Activated naive CD8-positive, alpha-beta T cell (primary cell): ENCODE measurements around the gene HESX1.
A peak's percentile ranks its signal among the peaks of the same experiment; 100 is the strongest.

Source experiments
- H3K27ac Mint-ChIP-seq: one replicate; pipeline ENCODE4 v1.8.0; 2021; ENCODE audit warnings: mixed read lengths
- H3K27me3 Mint-ChIP-seq: one replicate; pipeline ENCODE4 v1.8.0; 2021; ENCODE audit warnings: mixed read lengths
- H3K36me3 Mint-ChIP-seq: one replicate; pipeline ENCODE4 v1.8.0; 2021; ENCODE audit warnings: mixed read lengths
- H3K4me1 Mint-ChIP-seq: one replicate; pipeline ENCODE4 v1.8.0; 2021; ENCODE audit warnings: low read depth, mixed read lengths
- H3K4me3 Mint-ChIP-seq: one replicate; pipeline ENCODE4 v1.8.0; 2021; ENCODE audit warnings: mild to moderate bottlenecking, mixed read lengths
- H3K9me3 Mint-ChIP-seq: one replicate; pipeline ENCODE4 v1.8.0; 2021; ENCODE audit warnings: low read depth, mixed read lengths

HESX1 gene

DNA sequence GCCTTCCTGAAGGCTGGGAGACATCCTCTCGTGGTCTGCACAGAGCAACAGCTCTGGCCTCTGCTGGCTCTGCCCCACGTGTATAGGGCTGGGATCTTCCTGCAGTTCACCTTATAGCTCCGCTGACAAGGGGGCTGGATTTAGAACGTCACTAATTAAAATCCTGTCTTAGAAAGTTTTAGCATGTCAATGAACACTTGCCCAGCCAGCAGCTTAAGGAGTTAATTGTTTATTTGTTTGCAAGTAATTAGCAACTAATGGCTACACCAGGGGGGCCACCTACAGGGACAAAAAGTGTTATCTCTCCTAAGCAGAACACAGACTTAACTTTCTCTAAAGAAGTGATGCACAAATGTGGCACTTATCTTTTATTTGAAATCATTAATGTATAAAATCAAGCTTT lies at the start of gene HESX1:
Gene HESX1, minus strand, starts transcription at position 84 of the 403 bp plus-strand sequence. Its CDS starts 60 bp downstream, at position 24.
- Mint-ChIP-seq H3K9me3 (no peaks in the 10 kb centered on the region), H3K4me3 (no peak within 1 kb of the TSS), H3K4me1 (no peaks in the 10 kb centered on the region), H3K27me3 (peaks cover 5% of the 10 kb centered on the region), H3K27ac (no peak within 1 kb of the TSS), H3K36me3 (no peaks in the 10 kb centered on the region)

GRCh38 chr3:57244946-57245345 lies 45.2 kb upstream of the HESX1 start:
- Mint-ChIP-seq H3K9me3 (no peaks in the 10 kb centered on the region), H3K27me3 (no peaks in the 10 kb centered on the region), H3K36me3 (peaks cover 17% of the 10 kb centered on the region), H3K4me3 (no peak overlapping the region), H3K27ac (no peak overlapping the region), H3K4me1 (no peaks in the 10 kb centered on the region)

GRCh38 chr3:57234613-57235575 lies 35.1 kb upstream of the HESX1 start:
- no peak overlapping the region for H3K4me3 Mint-ChIP-seq
- no peak overlapping the region for H3K27ac Mint-ChIP-seq
- H3K9me3 Mint-ChIP-seq: no peaks in the 10 kb centered on the region
- peaks cover 13% of the 10 kb centered on the region for H3K36me3 Mint-ChIP-seq
- no peaks in the 10 kb centered on the region for H3K27me3 Mint-ChIP-seq
- peaks cover 15% of the 10 kb centered on the region for H3K4me1 Mint-ChIP-seq

DNA sequence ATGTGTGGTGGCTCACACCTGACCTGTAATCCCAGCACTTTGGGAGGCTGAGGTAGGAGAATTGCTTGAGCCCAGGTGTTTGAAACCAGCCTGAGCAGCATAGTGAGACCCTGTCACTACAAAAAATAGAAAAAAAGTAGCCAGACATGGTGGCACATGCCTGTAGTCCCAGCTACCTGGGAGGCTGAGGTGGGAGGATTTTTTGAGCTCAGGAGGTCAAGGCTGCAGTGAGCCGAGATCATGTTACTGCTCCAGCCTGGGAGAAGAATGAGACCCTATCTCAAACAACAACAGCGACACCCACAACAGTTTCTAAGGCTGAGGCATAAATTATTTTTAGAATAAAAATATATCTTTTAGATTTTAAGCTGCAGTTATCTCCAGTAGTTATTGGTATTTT lies 34.0 kb upstream of the HESX1 start:
- no peak overlapping the region for H3K27ac Mint-ChIP-seq
- no peaks in the 10 kb centered on the region for H3K9me3 Mint-ChIP-seq
- H3K36me3 Mint-ChIP-seq: peaks cover 8% of the 10 kb centered on the region
- H3K4me1 Mint-ChIP-seq: peaks cover 25% of the 10 kb centered on the region
- no peaks in the 10 kb centered on the region for H3K27me3 Mint-ChIP-seq
- H3K4me3 Mint-ChIP-seq: no peak overlapping the region

DNA sequence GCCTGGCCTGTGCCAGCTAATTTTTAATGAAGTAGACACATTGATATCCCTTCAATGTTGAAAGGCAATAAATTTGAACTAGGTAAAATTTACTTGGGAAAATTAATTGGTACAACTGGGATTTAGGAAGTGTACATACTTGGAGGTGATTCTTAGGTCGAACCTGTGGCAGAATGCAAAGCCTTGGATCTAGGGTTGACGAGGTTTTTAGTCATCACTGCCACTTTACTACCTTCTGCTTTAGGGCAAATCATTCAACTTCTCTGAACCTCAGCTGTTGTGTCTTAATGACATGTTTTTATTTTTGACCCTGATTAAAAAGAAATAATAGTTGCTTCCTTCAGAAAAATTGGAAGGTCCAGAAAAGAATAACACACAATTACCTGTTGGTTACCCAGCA lies 30.2 kb upstream of the HESX1 start:
- Mint-ChIP-seq H3K27ac (no peak overlapping the region), H3K4me3 (peak overlapping the region; percentile 13), H3K36me3 (peaks cover 3% of the 10 kb centered on the region), H3K9me3 (no peaks in the 10 kb centered on the region), H3K4me1 (peaks cover 35% of the 10 kb centered on the region), H3K27me3 (no peaks in the 10 kb centered on the region)

- peak overlapping the region; percentile 94 for H3K4me3 Mint-ChIP-seq
- peaks cover 30% of the 10 kb centered on the region for H3K4me1 Mint-ChIP-seq
- peak overlapping the region; percentile 70 for H3K27ac Mint-ChIP-seq
These were observed 28.4 kb upstream of the HESX1 start for GRCh38 chr3:57227930-57228751.

DNA sequence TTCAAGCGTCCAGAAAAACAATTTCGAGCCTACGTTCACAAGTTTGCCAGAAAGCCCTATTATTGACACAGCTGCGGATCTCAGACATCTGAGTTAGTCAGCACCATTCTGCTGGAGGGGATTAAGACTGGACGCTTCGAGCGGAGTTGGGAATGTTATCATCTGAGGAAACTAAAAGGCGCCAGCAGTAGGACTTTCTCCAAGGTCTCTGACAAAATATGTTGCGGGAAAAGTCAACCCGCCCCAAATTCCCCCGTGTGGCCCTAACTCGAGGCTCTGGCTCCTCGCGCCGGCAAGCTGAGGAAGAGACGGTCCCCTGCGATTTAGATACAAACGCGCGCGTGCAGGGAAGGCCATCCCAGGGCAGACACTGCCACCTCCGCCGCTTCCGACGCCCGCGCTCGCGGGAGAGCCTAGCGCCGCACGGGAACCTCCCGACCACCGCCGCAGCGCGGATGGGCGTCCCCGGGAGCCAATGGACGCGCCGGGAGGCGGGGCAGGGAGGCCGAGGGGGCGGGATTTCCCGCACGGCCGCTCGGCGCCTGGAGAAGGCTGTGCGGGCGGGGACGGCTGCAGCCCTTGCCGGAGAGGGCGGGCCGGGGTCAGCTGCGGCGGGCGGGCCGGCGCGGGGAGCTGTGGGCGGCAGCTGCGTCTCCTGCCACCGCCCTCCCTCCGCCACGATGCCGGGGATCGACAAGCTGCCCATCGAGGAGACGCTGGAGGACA lies 27.6 kb upstream of the HESX1 start, which contains the start of gene APPL1:
Gene APPL1, plus strand, starts transcription at position 526 of the 726 bp plus-strand sequence. Its CDS starts 155 bp downstream, at position 681.
- Mint-ChIP-seq H3K36me3 (peaks cover 2% of the 10 kb centered on the region), H3K27ac (peak within 1 kb of the TSS; percentile 75), H3K9me3 (no peaks in the 10 kb centered on the region), H3K27me3 (no peaks in the 10 kb centered on the region), H3K4me3 (peak within 1 kb of the TSS; percentile 94), H3K4me1 (peaks cover 29% of the 10 kb centered on the region)

More at GRCh38 chr3:57227930-57228751, 28.4 kb upstream of the HESX1 start:
- Mint-ChIP-seq H3K36me3 (peaks cover 3% of the 10 kb centered on the region), H3K9me3 (no peaks in the 10 kb centered on the region), H3K27me3 (no peaks in the 10 kb centered on the region)

DNA sequence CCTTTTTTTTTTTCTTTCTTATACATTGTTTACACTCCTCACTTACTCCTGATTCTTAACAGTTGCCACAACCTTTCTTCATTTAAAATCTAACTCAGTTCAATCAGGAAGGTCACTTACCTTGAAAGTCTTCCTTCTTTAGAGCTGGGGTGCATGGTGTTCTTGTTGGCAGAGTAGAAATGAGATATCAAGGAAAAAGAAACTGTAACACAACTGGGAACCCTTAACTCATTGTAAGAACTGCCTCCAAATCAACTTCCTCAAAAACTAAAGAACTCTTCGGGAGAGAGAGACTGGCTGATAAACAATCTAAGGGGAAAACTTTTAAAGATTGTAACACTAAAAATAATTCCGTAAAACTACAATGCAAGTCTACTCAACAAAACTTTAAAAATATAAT lies 26.4 kb upstream of the HESX1 start:
- peaks cover 26% of the 10 kb centered on the region for H3K4me1 Mint-ChIP-seq
- H3K27me3 Mint-ChIP-seq: no peaks in the 10 kb centered on the region
- no peak overlapping the region for H3K27ac Mint-ChIP-seq
- H3K36me3 Mint-ChIP-seq: no peaks in the 10 kb centered on the region
- H3K9me3 Mint-ChIP-seq: no peaks in the 10 kb centered on the region
- peak overlapping the region; percentile 42 for H3K4me3 Mint-ChIP-seq

GRCh38 chr3:57224856-57225255 lies 25.1 kb upstream of the HESX1 start:
- Mint-ChIP-seq H3K27me3 (no peaks in the 10 kb centered on the region), H3K27ac (no peak overlapping the region), H3K4me1 (peaks cover 20% of the 10 kb centered on the region), H3K36me3 (no peaks in the 10 kb centered on the region), H3K9me3 (no peaks in the 10 kb centered on the region), H3K4me3 (no peak overlapping the region)

GRCh38 chr3:57221883-57222282 lies 22.1 kb upstream of the HESX1 start:
- no peaks in the 10 kb centered on the region for H3K9me3 Mint-ChIP-seq
- no peaks in the 10 kb centered on the region for H3K36me3 Mint-ChIP-seq
- H3K4me1 Mint-ChIP-seq: peaks cover 2% of the 10 kb centered on the region
- H3K27ac Mint-ChIP-seq: no peak overlapping the region
- H3K4me3 Mint-ChIP-seq: no peak overlapping the region
- no peaks in the 10 kb centered on the region for H3K27me3 Mint-ChIP-seq

DNA sequence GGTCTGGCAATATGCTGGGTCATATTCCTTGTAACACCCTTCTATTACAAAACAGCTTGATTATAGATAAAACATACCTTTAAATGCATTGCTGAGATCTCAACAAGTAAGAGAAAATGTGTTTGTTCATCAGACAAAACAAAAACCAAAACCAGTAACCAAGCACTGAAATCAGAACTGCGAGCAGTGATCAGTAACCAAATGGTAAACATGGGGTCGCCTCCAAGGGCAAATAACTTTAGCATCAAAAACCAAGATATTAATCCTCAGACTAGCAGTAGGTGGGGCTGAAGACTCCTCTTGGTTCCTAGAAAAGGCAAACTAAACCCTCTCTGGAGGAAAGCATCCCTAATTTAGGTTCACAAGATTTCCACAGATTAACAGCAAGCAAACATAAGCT lies 6.6 kb upstream of the HESX1 start:
- Mint-ChIP-seq H3K36me3 (no peaks in the 10 kb centered on the region), H3K27me3 (no peaks in the 10 kb centered on the region), H3K27ac (no peak overlapping the region), H3K4me1 (no peaks in the 10 kb centered on the region), H3K4me3 (no peak overlapping the region), H3K9me3 (no peaks in the 10 kb centered on the region)

GRCh38 chr3:57194641-57195040 lies 5.1 kb downstream of the HESX1 start:
- H3K4me3 Mint-ChIP-seq: no peak overlapping the region
- H3K4me1 Mint-ChIP-seq: no peaks in the 10 kb centered on the region
- H3K9me3 Mint-ChIP-seq: no peaks in the 10 kb centered on the region
- no peak overlapping the region for H3K27ac Mint-ChIP-seq
- H3K36me3 Mint-ChIP-seq: no peaks in the 10 kb centered on the region
- H3K27me3 Mint-ChIP-seq: peaks cover 10% of the 10 kb centered on the region

GRCh38 chr3:57192028-57192427 lies 7.8 kb downstream of the HESX1 start:
- Mint-ChIP-seq H3K27me3 (peaks cover 10% of the 10 kb centered on the region), H3K4me1 (no peaks in the 10 kb centered on the region), H3K27ac (no peak overlapping the region), H3K36me3 (no peaks in the 10 kb centered on the region), H3K9me3 (no peaks in the 10 kb centered on the region), H3K4me3 (no peak overlapping the region)

DNA sequence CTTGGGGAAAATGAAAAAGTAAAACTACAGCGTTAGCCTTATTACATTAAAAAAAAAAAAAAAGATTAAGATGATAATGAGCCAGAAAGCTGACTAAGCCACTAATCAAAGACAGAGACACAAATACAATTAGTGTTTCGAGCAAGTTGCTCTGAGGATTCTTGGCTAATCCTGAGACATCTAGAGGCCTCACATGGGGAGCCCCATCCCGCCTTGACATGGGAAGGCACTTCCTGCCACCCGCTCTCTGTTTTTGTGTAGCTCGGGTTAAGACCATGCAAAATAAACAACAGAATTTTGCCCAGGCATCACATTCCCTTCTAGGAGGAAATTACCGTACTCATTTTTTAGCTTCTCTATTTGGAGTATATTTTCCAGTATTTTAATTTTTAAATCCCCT lies 15.3 kb downstream of the HESX1 start:
- no peaks in the 10 kb centered on the region for H3K9me3 Mint-ChIP-seq
- no peaks in the 10 kb centered on the region for H3K4me1 Mint-ChIP-seq
- no peak overlapping the region for H3K27ac Mint-ChIP-seq
- peaks cover 5% of the 10 kb centered on the region for H3K27me3 Mint-ChIP-seq
- no peaks in the 10 kb centered on the region for H3K36me3 Mint-ChIP-seq
- no peak overlapping the region for H3K4me3 Mint-ChIP-seq
